Esophagus squamous epithelium (tissue), 5 donors: Measurements from ENCODE around the gene SLC35E1. TPM values are rescaled to one million over a fixed set of nuclear protein-coding genes. Genes with fewer than 3 reads are reported as not detected.

Source experiments
- DNase-seq: peaks from one replicate; lab custom pipeline; 2025; lab: John Stamatoyannopoulos, UW
- H3K27ac ChIP-seq, 4 donors: fragments of 200-600 bp; sonication (generic); one replicate each; pipeline ENCODE4 v1.5.1; 2016 to 2019; ENCODE audit warnings: mild to moderate bottlenecking in 1 of 4
- H3K27me3 ChIP-seq, 4 donors: fragments of 200-600 bp; sonication (generic); 1 replicate in 3 of 4; 2 replicates in 1 of 4; pipeline versions ENCODE4 v1.5.1 to v1.6.0; 2017 to 2021; ENCODE audit warnings: antibody characterized with exemption in 1 of 4
- H3K36me3 ChIP-seq, 3 donors: fragments of 200-600 bp; sonication (generic); one replicate each; pipeline ENCODE4 v1.5.1; 2016 to 2019
- H3K4me1 ChIP-seq, 3 donors: fragments of 200-600 bp; sonication (generic); one replicate each; pipeline ENCODE4 v1.5.1; 2017 to 2019
- H3K4me3 ChIP-seq, 4 donors: fragments of 200-600 bp; sonication (generic); 1 replicate in 3 of 4; 2 replicates in 1 of 4; pipeline ENCODE4 v1.5.1; 2016 to 2019; ENCODE audit warnings: mild to moderate bottlenecking in 2 of 4, moderate library complexity in 1 of 4
- H3K9me3 ChIP-seq, 3 donors: fragments of 200-600 bp; sonication (generic); one replicate each; pipeline ENCODE4 v1.5.1; 2016 to 2019
- CTCF ChIP-seq, 6 experiments: fragments of 450-650 bp in 4 of 6; fragments of 200-600 bp in 2 of 6; sonication (generic) in 2 of 6; IDR thresholded peaks; one replicate each; pipeline ENCODE4 v1.5.1; 2016 to 2019; ENCODE audit warnings: antibody characterized with exemption in 6 of 6, mild to moderate bottlenecking in 4 of 6, moderate library complexity in 4 of 6
- POLR2A ChIP-seq, 4 donors: fragments of 450-650 bp; IDR thresholded peaks; one replicate each; pipeline ENCODE4 v1.6.1; 2017; ENCODE audit warnings: antibody characterized with exemption in 4 of 4, mild to moderate bottlenecking in 4 of 4, moderate library complexity in 3 of 4
- WGBS, 2 donors: methylation state at CpG; one replicate each; pipeline ENCODE4 v1.1.5; 2018; 5-methylcytosine and 5-hydroxymethylcytosine counted together
- intact Hi-C: fragments of 100-400 bp; cut with DNase I; formaldehyde crosslinking; loops from one replicate; pipeline ENCODE4 v1.15.0; 2022
- total RNA-seq, 4 donors: library from RNA; depleted of rRNA; stranded (reverse); fragments of >200 nt; gene quantifications; one replicate each; pipeline ENCODE4 v1.1.0, GENCODE V29; 2016
- donor health status: DM: yes; HTN: yes; CAD: no.

SLC35E1 gene
- 10 to 100 TPM; 22.6 to 29.4 (median 25.3) TPM for total RNA-seq

- intact Hi-C loops: loop anchor here (10.0 kb wide), 1 partner anchor 52 kb away; the partner anchor contains the start of gene MED26
- Histone ChIP-seq H3K27ac (peak within 1 kb of the TSS; percentile 90 to 95 (median 92)), H3K27me3 (no peaks in the 10 kb centered on the region), H3K4me1 (peaks cover 15 to 63% (median 36%) of the 10 kb centered on the region in 3 donors), H3K36me3 (peaks cover under 1 to 52% (median 32%) of the 10 kb centered on the region in 3 donors), H3K9me3 (no peaks in the 10 kb centered on the region), H3K4me3 (peak within 1 kb of the TSS; percentile 72 to 95 (median 84))
- DNase-seq: peak; percentile 77
- TF ChIP-seq CTCF (IDR thresholded peaks at IDR 0.05) (no peak), POLR2A (IDR thresholded peaks at IDR 0.05) (peak in 3 of 4 donors; percentile 68 to 77 (median 74))
- 0% methylated on average over 12 to 27 of the region's 83 CpGs for WGBS, 2 donors
Observed at GRCh38 chr19:16572332-16573211, at the start of gene SLC35E1. SLC35E1 (minus strand) TSS chr19:16572415; CDS start chr19:16572364, 51 bp downstream.

GRCh38 chr19:16621165-16621800 lies 49.1 kb upstream of the SLC35E1 start:
- intact Hi-C loops: loop anchor here (10.0 kb wide), 1 partner anchor 46 kb away; the partner anchor contains the start of gene SLC35E1
- Histone ChIP-seq H3K27me3 (no peaks in the 10 kb centered on the region), H3K36me3 (peaks cover 0 to 36% (median 0%) of the 10 kb centered on the region in 3 donors), H3K9me3 (no peaks in the 10 kb centered on the region), H3K27ac (no peak overlapping the region), H3K4me1 (peaks cover 10 to 69% (median 16%) of the 10 kb centered on the region in 3 donors), H3K4me3 (no peak overlapping the region)
- 78 to 80% methylated on average over 4 to 5 of the region's 7 CpGs for WGBS, 2 donors
- no peak for DNase-seq
- TF ChIP-seq CTCF (IDR thresholded peaks at IDR 0.05): no peak
- TF ChIP-seq POLR2A (IDR thresholded peaks at IDR 0.05): no peak

- Histone ChIP-seq H3K9me3 (no peaks in the 10 kb centered on the region), H3K27ac (no peak overlapping the region), H3K4me1 (peaks cover 5 to 68% (median 16%) of the 10 kb centered on the region in 3 donors), H3K36me3 (peaks cover 0 to 32% (median 0%) of the 10 kb centered on the region in 3 donors), H3K27me3 (no peaks in the 10 kb centered on the region), H3K4me3 (no peak overlapping the region)
- 59 to 66% methylated on average over 3 of the region's 3 CpGs for WGBS, 2 donors
- DNase-seq: no peak
- intact Hi-C loops: loop anchor here (10.0 kb wide), 1 partner anchor 46 kb away; the partner anchor contains the start of gene SLC35E1
- TF ChIP-seq POLR2A (IDR thresholded peaks at IDR 0.05) (no peak), CTCF (IDR thresholded peaks at IDR 0.05) (no peak)
Observed at GRCh38 chr19:16620584-16620983, 48.4 kb upstream of the SLC35E1 start.

- H3K4me3 ChIP-seq: no peak overlapping the region
- H3K9me3 ChIP-seq: no peaks in the 10 kb centered on the region
- DNase-seq: no peak
- peaks cover 5 to 68% (median 16%) of the 10 kb centered on the region in 3 donors for H3K4me1 ChIP-seq
- H3K27me3 ChIP-seq: no peaks in the 10 kb centered on the region
- peaks cover 0 to 29% (median 0%) of the 10 kb centered on the region in 3 donors for H3K36me3 ChIP-seq
- no peak for TF ChIP-seq CTCF (IDR thresholded peaks at IDR 0.05)
- TF ChIP-seq POLR2A (IDR thresholded peaks at IDR 0.05): no peak
- 88 to 100% methylated on average over 2 to 4 of the region's 5 CpGs for WGBS, 2 donors
- intact Hi-C loops: loop anchor here (10.0 kb wide), 1 partner anchor 45 kb away; the partner anchor contains the start of gene SLC35E1
- no peak overlapping the region for H3K27ac ChIP-seq
Observed at GRCh38 chr19:16620018-16620417, 47.8 kb upstream of the SLC35E1 start.
